Measurements from ENCODE around the gene STARD9.
"Not testable (repeated sequence)": the region's sequence is repeated elsewhere in the genome, so short reads cannot be mapped to it uniquely, and the experiment has no call there.

Gene STARD9

DNA sequence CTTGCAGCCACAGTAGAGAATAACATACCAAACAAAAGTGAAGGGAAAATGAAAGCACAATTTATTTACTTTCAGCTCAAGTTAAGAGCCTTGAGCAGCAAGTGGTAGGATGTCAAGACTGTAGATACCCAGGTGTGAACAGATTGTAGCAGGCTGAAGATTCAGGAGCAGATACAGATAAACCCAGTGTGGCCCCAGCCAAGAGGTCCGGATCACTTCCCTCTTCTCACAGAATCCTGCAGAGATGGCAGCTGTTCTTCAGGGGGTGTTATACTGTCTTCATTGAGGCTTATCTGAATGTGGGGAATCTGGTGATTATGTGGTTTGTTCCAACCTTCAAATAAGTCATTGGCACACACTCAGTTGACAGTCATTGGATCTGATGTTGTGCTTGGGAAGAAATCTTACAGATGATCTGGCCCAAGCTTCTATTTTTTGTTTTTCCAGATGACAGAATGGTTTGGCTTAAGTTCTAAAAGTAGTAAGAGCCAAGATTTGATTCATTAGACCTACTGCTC, 2.2 kb downstream of the STARD9 start:
- H3K4me3 Mint-ChIP-seq: no peak overlapping the region
- H3K4me1 Mint-ChIP-seq (ENCODE audit: low read depth): peaks cover 56% of the 10 kb centered on the region
- H3K36me3 Mint-ChIP-seq (ENCODE audit: low read depth): no peaks in the 10 kb centered on the region
- peaks cover 8% of the 10 kb centered on the region for H3K27me3 Mint-ChIP-seq
- no peaks in the 10 kb centered on the region for H3K9me3 Mint-ChIP-seq
- H3K27ac Mint-ChIP-seq: no peak overlapping the region

- Mint-ChIP-seq H3K4me3 (no peak overlapping the region), H3K9me3 (no peaks in the 10 kb centered on the region), H3K27ac (no peak overlapping the region), H3K4me1 (ENCODE audit: low read depth) (peaks cover 59% of the 10 kb centered on the region), H3K27me3 (peaks cover 8% of the 10 kb centered on the region), H3K36me3 (ENCODE audit: low read depth) (no peaks in the 10 kb centered on the region)
Measured at GRCh38 chr15:42578984-42579537, 3.7 kb downstream of the STARD9 start.

DNA sequence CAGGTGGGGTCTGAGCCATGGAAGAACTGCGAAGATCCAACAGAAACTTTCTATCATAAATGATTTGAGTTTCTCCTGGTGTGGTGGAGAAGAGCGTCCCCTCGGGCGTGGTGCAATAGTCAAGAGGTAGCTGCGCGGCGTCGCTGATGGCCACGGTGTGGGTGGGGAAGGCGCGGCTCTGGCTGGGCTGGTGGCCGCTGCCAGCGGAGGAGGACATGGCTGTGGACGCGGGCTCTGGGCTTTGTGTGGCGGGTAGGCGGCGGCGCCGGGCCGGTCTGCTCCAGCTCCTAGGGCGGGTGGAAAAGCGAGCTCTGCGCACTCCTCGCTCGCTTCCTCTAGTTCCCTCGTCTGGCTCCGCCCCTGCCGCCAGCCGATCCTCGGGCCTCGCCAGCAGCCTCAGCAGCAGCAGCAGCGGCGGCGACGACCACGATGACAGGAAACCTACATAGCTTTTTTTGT, 5.9 kb downstream of the STARD9 start:
- peak overlapping the region; percentile 87 for H3K4me3 Mint-ChIP-seq
- peaks cover 2% of the 10 kb centered on the region for H3K36me3 Mint-ChIP-seq (ENCODE audit: low read depth)
- peaks cover 49% of the 10 kb centered on the region for H3K4me1 Mint-ChIP-seq (ENCODE audit: low read depth)
- peaks cover 8% of the 10 kb centered on the region for H3K27me3 Mint-ChIP-seq
- peak overlapping the region; percentile 63 for H3K27ac Mint-ChIP-seq
- H3K9me3 Mint-ChIP-seq: no peaks in the 10 kb centered on the region

- H3K27ac Mint-ChIP-seq: no peak overlapping the region
- peaks cover 37% of the 10 kb centered on the region for H3K4me1 Mint-ChIP-seq (ENCODE audit: low read depth)
- no peaks in the 10 kb centered on the region for H3K9me3 Mint-ChIP-seq
Measured at GRCh38 chr15:42582569-42583375, 7.4 kb downstream of the STARD9 start.

DNA sequence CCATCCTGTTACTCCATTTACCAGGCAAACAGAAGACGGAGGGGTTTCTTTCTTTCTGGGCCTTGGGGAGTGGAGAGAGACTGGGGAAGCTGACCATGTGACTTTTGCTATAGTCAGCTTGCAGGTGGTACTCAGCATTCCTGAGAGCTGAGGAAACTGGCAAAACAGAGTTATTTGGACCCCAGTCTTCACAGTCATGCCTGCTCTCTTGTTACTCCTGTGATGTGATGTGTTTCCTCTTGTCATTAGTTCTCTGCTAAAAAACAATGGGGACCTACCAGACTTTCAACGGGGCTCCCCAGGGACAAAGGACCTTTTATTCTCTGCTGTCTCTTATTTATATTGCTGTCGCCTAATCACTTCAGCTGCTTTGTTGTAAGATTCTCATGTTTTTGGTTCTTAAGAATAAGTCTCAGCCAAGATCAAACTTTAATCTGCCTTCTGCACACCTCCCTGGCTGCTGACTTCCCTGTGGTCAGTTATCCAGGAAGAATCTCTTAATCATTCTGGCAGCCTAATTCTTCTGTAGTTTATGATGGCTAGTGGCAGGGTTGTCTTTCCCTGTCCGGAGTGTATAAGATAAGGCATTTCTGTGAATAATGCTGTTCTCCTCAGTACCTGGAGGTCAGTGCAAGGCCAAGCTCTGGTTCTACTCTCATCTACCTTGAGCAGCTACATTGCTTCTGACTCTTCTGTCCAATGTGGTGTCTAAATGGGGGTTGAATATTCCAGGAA, 8.8 kb downstream of the STARD9 start:
- Mint-ChIP-seq H3K27ac (no peak overlapping the region), H3K36me3 (ENCODE audit: low read depth) (peaks cover 9% of the 10 kb centered on the region), H3K4me1 (ENCODE audit: low read depth) (peaks cover 26% of the 10 kb centered on the region), H3K27me3 (peaks cover 8% of the 10 kb centered on the region), H3K9me3 (no peaks in the 10 kb centered on the region), H3K4me3 (no peak overlapping the region)

More at GRCh38 chr15:42582569-42583375, 7.4 kb downstream of the STARD9 start:
- H3K4me3 Mint-ChIP-seq: no peak overlapping the region
- peaks cover 8% of the 10 kb centered on the region for H3K27me3 Mint-ChIP-seq
- H3K36me3 Mint-ChIP-seq (ENCODE audit: low read depth): peaks cover 5% of the 10 kb centered on the region

- H3K27me3 Mint-ChIP-seq: no peaks in the 10 kb centered on the region
- no peaks in the 10 kb centered on the region for H3K9me3 Mint-ChIP-seq
- no peak overlapping the region for H3K4me3 Mint-ChIP-seq
- H3K4me1 Mint-ChIP-seq (ENCODE audit: low read depth): no peaks in the 10 kb centered on the region
- H3K27ac Mint-ChIP-seq: no peak overlapping the region
- peaks cover 9% of the 10 kb centered on the region for H3K36me3 Mint-ChIP-seq (ENCODE audit: low read depth)
Measured at GRCh38 chr15:42590619-42591237, 15.3 kb downstream of the STARD9 start.

GRCh38 chr15:42591238-42591934, 16.0 kb downstream of the STARD9 start:
- Mint-ChIP-seq H3K27me3 (no peaks in the 10 kb centered on the region), H3K4me3 (no peak overlapping the region), H3K27ac (no peak overlapping the region), H3K36me3 (ENCODE audit: low read depth) (peaks cover 6% of the 10 kb centered on the region), H3K4me1 (ENCODE audit: low read depth) (no peaks in the 10 kb centered on the region), H3K9me3 (no peaks in the 10 kb centered on the region)

GRCh38 chr15:42592716-42593115, 17.3 kb downstream of the STARD9 start:
- H3K27me3 Mint-ChIP-seq: no peaks in the 10 kb centered on the region

DNA sequence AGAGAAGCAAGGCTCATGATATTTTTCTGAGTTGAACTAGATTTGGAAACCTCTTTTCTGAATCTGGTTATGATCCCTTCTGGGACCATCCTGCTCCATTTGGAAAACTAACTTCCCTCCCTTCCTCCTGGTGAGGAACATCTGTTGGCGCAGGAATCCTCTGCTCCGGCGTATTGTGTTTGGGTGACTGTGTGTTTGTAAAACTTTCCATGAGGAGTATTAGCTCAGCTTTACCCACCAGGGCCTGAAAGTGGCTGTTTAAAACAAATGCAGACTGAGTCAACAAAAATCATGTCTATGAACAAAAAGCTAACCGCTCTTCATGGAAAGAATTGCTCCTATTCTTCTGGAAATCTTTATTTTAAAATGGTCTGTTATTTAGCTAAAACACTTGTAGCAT, 17.7 kb downstream of the STARD9 start:
- Mint-ChIP-seq H3K4me1 (ENCODE audit: low read depth) (no peaks in the 10 kb centered on the region), H3K36me3 (ENCODE audit: low read depth) (peaks cover 4% of the 10 kb centered on the region), H3K4me3 (no peak overlapping the region), H3K27ac (no peak overlapping the region), H3K9me3 (no peaks in the 10 kb centered on the region), H3K27me3 (no peaks in the 10 kb centered on the region)

More at GRCh38 chr15:42592716-42593115, 17.3 kb downstream of the STARD9 start:
- Mint-ChIP-seq H3K4me3 (no peak overlapping the region), H3K9me3 (no peaks in the 10 kb centered on the region), H3K36me3 (ENCODE audit: low read depth) (peaks cover 4% of the 10 kb centered on the region), H3K27ac (no peak overlapping the region), H3K4me1 (ENCODE audit: low read depth) (no peaks in the 10 kb centered on the region)

- H3K4me3 Mint-ChIP-seq: no peak overlapping the region
- no peaks in the 10 kb centered on the region for H3K27me3 Mint-ChIP-seq
- no peak overlapping the region for H3K27ac Mint-ChIP-seq
- no peaks in the 10 kb centered on the region for H3K4me1 Mint-ChIP-seq (ENCODE audit: low read depth)
- no peaks in the 10 kb centered on the region for H3K36me3 Mint-ChIP-seq (ENCODE audit: low read depth)
- no peaks in the 10 kb centered on the region for H3K9me3 Mint-ChIP-seq
Measured at GRCh38 chr15:42594095-42594494, 18.7 kb downstream of the STARD9 start.

DNA sequence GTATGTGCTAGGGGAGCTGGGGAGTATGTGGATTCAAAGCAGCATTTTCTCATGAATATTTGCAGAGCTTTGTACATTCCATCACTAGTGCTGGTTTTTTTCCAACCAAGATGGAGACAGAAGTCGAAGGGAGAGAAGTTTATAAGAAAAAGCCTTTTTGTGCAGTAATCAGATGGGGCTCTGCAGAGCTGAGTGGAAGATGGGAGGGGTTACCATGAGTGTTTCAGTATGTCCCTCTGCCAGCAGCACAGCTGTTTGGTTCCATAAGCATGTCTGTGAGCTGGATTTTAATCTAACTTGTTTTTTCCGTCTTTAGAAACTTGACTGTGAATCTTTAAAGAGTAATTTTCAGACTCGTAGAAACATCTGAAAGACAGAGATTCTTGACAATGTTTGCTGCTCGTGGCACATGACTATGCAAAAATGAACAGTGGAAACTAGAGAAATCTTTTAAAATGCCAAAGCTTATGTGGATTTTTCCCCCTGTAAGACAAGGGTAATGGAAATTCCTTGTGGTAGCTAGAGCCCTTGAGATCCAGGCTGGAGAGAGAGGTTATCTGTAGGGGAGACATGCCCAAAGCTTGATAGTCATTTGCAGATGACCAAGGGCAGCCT, 20.3 kb downstream of the STARD9 start:
- Mint-ChIP-seq H3K9me3 (no peaks in the 10 kb centered on the region), H3K27me3 (no peaks in the 10 kb centered on the region), H3K27ac (no peak overlapping the region), H3K36me3 (ENCODE audit: low read depth) (no peaks in the 10 kb centered on the region), H3K4me3 (no peak overlapping the region), H3K4me1 (ENCODE audit: low read depth) (no peaks in the 10 kb centered on the region)

- H3K4me3 Mint-ChIP-seq; H3K27me3 Mint-ChIP-seq; H3K27ac Mint-ChIP-seq; H3K9me3 Mint-ChIP-seq; H3K36me3 Mint-ChIP-seq (ENCODE audit: low read depth): not testable (repeated sequence)
- H3K4me1 Mint-ChIP-seq (ENCODE audit: low read depth): peaks cover 30% of the 10 kb centered on the region
Measured at GRCh38 chr15:42601316-42601715, 25.9 kb downstream of the STARD9 start.

DNA sequence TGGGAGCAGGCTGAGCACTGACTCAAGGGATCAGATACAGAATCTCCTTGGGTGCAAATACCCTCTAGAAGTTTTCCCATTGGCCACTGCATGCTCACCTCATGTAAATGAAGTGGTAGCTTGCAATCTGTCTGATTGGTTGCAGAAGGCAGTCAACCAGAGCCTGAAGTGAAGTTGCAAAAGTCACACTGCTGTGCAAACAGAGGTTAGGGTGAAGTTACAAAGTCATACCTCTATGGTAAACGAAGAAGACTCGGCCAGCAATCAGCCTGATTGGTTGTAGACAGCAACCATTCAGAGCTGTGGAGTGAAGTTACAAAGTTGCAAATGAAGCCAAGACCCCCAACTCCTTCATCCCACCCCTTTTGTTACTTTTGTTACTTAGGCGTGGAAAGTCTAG, 27.1 kb downstream of the STARD9 start:
- Mint-ChIP-seq H3K27ac (no peak overlapping the region), H3K4me1 (ENCODE audit: low read depth) (peaks cover 35% of the 10 kb centered on the region), H3K27me3 (no peaks in the 10 kb centered on the region), H3K4me3 (no peak overlapping the region), H3K36me3 (ENCODE audit: low read depth) (peaks cover 4% of the 10 kb centered on the region), H3K9me3 (no peaks in the 10 kb centered on the region)

DNA sequence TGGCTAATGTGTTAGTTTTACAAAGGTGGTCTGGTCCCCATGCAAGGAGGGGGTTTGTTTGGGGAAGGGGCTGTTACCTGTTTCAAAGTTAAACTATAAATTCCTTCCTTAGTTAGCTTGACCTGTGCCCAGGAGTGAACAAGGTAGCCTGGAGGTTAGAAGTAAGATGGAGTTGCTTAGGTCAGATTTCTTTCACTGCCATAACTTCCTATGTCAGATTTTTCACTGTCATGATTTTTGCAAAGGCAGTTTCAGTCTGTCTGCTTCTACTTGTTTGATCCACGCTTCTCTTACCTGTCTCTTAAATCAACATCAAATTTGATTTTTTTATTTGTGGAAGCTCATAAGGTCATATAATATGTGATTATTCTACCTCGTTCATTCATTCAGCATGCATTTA, 28.6 kb downstream of the STARD9 start:
- Mint-ChIP-seq H3K4me1 (ENCODE audit: low read depth) (peaks cover 49% of the 10 kb centered on the region), H3K27ac (no peak overlapping the region), H3K4me3 (no peak overlapping the region)

More for the DNA sequence above, 28.6 kb downstream of the STARD9 start:
- Mint-ChIP-seq H3K9me3 (no peaks in the 10 kb centered on the region), H3K27me3 (no peaks in the 10 kb centered on the region), H3K36me3 (ENCODE audit: low read depth) (peaks cover 4% of the 10 kb centered on the region)

Measured in stimulated activated naive CD8-positive, alpha-beta T cell treated with anti-CD3 and anti-CD28 coated beads, Interleukin-15, Interleukin-2, amounts not matched to agents 100 ng/mL and 50 ng/mL, for 24 hours (primary cell).